ENCODE results near the gene GARRE1. TPM values are rescaled to one million over a fixed set of nuclear protein-coding genes. Genes with fewer than 3 reads are reported as not detected.

GARRE1 gene
- polyA plus RNA-seq, 1 donor from 2014 or later = 15.9 TPM

DNA sequence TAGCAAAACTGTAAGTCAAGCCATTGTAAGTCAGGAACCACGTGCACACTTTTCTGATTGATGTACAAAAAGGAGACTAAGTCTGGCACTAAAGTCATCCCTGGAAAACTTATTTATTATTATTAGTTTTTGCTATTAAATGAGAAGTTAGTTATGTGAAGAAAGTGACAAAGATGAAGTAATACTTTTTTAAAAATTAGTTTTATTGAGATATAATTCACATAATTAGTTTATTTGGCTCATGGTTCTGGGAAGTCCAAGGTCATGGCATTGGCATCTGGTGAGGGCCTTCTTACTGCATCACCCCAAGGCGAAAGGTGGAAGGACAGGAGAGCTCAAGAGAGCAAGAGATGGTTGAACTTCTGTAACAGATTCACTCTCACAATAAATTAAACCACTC, 36.9 kb downstream of the GARRE1 start:
- Histone ChIP-seq H3K27me3 (ENCODE audit: insufficient read depth, low read depth, low read length) (no peaks in the 10 kb centered on the region), H4K20me1 (ENCODE audit: insufficient read depth) (no peaks in the 10 kb centered on the region), H3K9me3 (ENCODE audit: low read length) (no peaks in the 10 kb centered on the region), H3K79me2 (replicated peaks; ENCODE audit: insufficient read depth, low read length) (no peaks in the 10 kb centered on the region), H3K9ac (ENCODE audit: low read length) (no peak overlapping the region), H3K4me2 (ENCODE audit: low read length) (no peak overlapping the region), H3K4me3 (ENCODE audit: low read length) (no peak overlapping the region), H3K9me2 (ENCODE audit: insufficient read depth, low read length) (no peaks in the 10 kb centered on the region), H3K27ac (ENCODE audit: low read length) (no peak overlapping the region), H3K36me3 (ENCODE audit: insufficient read depth, low read length) (no peaks in the 10 kb centered on the region), H2AFZ (ENCODE audit: low read depth, low read length) (no peak overlapping the region), H3F3A (ENCODE audit: insufficient read depth, low read length, poor library complexity, severe bottlenecking) (no peaks in the 10 kb centered on the region)
- no peak for TF ChIP-seq EP300 (conservative IDR thresholded peaks at IDR 0.05; ENCODE audit: poor library complexity, severe bottlenecking)
- TF ChIP-seq POLR2AphosphoS5 (IDR thresholded peaks at IDR 0.05) = no peak
- no peak for TF ChIP-seq MXI1 (conservative IDR thresholded peaks at IDR 0.05; ENCODE audit: poor library complexity, severe bottlenecking)
- TF ChIP-seq RAD21 (conservative IDR thresholded peaks at IDR 0.05) = no peak
- no peak for TF ChIP-seq TAF1 (IDR thresholded peaks at IDR 0.05; ENCODE audit: low read depth)
- TF ChIP-seq SMC3 (conservative IDR thresholded peaks at IDR 0.05; ENCODE audit: poor library complexity) = no peak
- TF ChIP-seq EZH2 (IDR thresholded peaks at IDR 0.05; ENCODE audit: borderline replicate concordance, insufficient read depth, low read length, poor library complexity, severe bottlenecking) = no peak
- TF ChIP-seq, protein P1, sequence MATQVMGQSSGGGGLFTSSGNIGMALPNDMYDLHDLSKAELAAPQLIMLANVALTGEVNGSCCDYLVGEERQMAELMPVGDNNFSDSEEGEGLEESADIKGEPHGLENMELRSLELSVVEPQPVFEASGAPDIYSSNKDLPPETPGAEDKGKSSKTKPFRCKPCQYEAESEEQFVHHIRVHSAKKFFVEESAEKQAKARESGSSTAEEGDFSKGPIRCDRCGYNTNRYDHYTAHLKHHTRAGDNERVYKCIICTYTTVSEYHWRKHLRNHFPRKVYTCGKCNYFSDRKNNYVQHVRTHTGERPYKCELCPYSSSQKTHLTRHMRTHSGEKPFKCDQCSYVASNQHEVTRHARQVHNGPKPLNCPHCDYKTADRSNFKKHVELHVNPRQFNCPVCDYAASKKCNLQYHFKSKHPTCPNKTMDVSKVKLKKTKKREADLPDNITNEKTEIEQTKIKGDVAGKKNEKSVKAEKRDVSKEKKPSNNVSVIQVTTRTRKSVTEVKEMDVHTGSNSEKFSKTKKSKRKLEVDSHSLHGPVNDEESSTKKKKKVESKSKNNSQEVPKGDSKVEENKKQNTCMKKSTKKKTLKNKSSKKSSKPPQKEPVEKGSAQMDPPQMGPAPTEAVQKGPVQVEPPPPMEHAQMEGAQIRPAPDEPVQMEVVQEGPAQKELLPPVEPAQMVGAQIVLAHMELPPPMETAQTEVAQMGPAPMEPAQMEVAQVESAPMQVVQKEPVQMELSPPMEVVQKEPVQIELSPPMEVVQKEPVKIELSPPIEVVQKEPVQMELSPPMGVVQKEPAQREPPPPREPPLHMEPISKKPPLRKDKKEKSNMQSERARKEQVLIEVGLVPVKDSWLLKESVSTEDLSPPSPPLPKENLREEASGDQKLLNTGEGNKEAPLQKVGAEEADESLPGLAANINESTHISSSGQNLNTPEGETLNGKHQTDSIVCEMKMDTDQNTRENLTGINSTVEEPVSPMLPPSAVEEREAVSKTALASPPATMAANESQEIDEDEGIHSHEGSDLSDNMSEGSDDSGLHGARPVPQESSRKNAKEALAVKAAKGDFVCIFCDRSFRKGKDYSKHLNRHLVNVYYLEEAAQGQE (IDR thresholded peaks at IDR 0.05; ENCODE audit: borderline replicate concordance) = no peak
- TF ChIP-seq, protein P2, sequence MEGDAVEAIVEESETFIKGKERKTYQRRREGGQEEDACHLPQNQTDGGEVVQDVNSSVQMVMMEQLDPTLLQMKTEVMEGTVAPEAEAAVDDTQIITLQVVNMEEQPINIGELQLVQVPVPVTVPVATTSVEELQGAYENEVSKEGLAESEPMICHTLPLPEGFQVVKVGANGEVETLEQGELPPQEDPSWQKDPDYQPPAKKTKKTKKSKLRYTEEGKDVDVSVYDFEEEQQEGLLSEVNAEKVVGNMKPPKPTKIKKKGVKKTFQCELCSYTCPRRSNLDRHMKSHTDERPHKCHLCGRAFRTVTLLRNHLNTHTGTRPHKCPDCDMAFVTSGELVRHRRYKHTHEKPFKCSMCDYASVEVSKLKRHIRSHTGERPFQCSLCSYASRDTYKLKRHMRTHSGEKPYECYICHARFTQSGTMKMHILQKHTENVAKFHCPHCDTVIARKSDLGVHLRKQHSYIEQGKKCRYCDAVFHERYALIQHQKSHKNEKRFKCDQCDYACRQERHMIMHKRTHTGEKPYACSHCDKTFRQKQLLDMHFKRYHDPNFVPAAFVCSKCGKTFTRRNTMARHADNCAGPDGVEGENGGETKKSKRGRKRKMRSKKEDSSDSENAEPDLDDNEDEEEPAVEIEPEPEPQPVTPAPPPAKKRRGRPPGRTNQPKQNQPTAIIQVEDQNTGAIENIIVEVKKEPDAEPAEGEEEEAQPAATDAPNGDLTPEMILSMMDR (IDR thresholded peaks at IDR 0.05; ENCODE audit: poor library complexity, severe bottlenecking) = no peak

DNA sequence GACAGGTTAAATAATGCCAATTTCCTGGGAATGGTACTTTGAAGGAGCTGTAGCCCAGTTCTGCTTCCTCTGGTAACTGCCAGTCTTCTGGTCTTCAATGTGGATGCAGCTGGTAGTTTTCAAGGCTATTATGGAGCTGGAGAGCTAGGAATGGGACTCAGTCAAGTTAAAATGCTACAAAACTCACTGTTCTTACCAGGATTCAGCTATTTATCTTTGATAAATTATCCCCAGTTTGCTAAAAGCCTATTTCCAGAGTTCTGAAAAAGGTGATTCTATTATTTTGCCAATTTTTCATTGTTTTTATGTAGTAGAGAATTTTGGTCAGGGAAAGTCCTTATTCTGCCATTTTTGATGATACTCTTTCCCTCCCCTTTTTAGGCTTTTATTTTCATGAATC, 40.7 kb downstream of the GARRE1 start:
- H2AFZ ChIP-seq (ENCODE audit: low read depth, low read length) = no peak overlapping the region
- H3K4me2 ChIP-seq (ENCODE audit: low read length) = no peak overlapping the region
- H3K36me3 ChIP-seq (ENCODE audit: insufficient read depth, low read length) = no peaks in the 10 kb centered on the region
- no peaks in the 10 kb centered on the region for H3K27me3 ChIP-seq (ENCODE audit: insufficient read depth, low read depth, low read length)
- H3K9ac ChIP-seq (ENCODE audit: low read length) = no peak overlapping the region
- no peaks in the 10 kb centered on the region for H4K20me1 ChIP-seq (ENCODE audit: insufficient read depth)
- TF ChIP-seq RAD21 (conservative IDR thresholded peaks at IDR 0.05) (no peak), EZH2 (IDR thresholded peaks at IDR 0.05; ENCODE audit: borderline replicate concordance, insufficient read depth, low read length, poor library complexity, severe bottlenecking) (no peak), TAF1 (IDR thresholded peaks at IDR 0.05; ENCODE audit: low read depth) (no peak), MXI1 (conservative IDR thresholded peaks at IDR 0.05; ENCODE audit: poor library complexity, severe bottlenecking) (no peak), EP300 (conservative IDR thresholded peaks at IDR 0.05; ENCODE audit: poor library complexity, severe bottlenecking) (no peak), SMC3 (conservative IDR thresholded peaks at IDR 0.05; ENCODE audit: poor library complexity) (no peak), POLR2AphosphoS5 (IDR thresholded peaks at IDR 0.05) (no peak)
- TF ChIP-seq, protein P2 (IDR thresholded peaks at IDR 0.05; ENCODE audit: poor library complexity, severe bottlenecking) = no peak
- TF ChIP-seq, protein P1 (IDR thresholded peaks at IDR 0.05; ENCODE audit: borderline replicate concordance) = no peak
- H3K9me2 ChIP-seq (ENCODE audit: insufficient read depth, low read length) = no peaks in the 10 kb centered on the region
- no peaks in the 10 kb centered on the region for H3K79me2 ChIP-seq (replicated peaks; ENCODE audit: insufficient read depth, low read length)
- H3K9me3 ChIP-seq (ENCODE audit: low read length) = no peaks in the 10 kb centered on the region
- no peaks in the 10 kb centered on the region for H3F3A ChIP-seq (ENCODE audit: insufficient read depth, low read length, poor library complexity, severe bottlenecking)
- H3K27ac ChIP-seq (ENCODE audit: low read length) = no peak overlapping the region
- no peak overlapping the region for H3K4me3 ChIP-seq (ENCODE audit: low read length)
